ENCODE data around the gene NANP. TPM values are rescaled to one million over a fixed set of nuclear protein-coding genes. Genes with fewer than 3 reads are reported as not detected.

The NANP gene
- total RNA-seq, 1 experiment from 2014 or later = 7.3 TPM

DNA sequence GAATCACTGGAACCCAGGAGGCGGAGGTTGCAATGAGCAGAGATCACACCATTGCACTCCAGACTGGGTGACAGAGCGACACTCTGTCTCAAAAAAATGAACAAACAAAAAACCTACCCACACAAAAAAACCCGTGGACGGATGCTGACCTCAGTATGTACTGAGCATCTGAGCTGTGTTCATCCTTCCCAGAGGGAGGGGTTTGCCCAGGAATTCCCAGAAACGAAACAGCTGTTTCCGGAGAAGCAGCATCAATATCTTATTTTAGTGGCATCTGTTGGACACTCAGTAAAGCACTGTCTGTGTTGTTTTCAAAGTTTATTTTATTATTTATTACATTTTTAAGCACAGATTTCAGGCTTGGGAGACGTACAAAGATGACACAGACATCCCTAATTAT lies 18.7 kb downstream of the NANP start (continued):
- TF ChIP-seq FOSL1 (IDR thresholded peaks at IDR 0.05; ENCODE audit: low read depth) (no peak), EGR1 (IDR thresholded peaks at IDR 0.05; ENCODE audit: low read depth) (no peak), POLR2AphosphoS5 (IDR thresholded peaks at IDR 0.05; ENCODE audit: low read depth, low read length) (no peak), RAD21 (IDR thresholded peaks at IDR 0.05; ENCODE audit: low read depth) (no peak), ZFX (IDR thresholded peaks at IDR 0.05) (no peak)
- TF ChIP-seq, protein P1, sequence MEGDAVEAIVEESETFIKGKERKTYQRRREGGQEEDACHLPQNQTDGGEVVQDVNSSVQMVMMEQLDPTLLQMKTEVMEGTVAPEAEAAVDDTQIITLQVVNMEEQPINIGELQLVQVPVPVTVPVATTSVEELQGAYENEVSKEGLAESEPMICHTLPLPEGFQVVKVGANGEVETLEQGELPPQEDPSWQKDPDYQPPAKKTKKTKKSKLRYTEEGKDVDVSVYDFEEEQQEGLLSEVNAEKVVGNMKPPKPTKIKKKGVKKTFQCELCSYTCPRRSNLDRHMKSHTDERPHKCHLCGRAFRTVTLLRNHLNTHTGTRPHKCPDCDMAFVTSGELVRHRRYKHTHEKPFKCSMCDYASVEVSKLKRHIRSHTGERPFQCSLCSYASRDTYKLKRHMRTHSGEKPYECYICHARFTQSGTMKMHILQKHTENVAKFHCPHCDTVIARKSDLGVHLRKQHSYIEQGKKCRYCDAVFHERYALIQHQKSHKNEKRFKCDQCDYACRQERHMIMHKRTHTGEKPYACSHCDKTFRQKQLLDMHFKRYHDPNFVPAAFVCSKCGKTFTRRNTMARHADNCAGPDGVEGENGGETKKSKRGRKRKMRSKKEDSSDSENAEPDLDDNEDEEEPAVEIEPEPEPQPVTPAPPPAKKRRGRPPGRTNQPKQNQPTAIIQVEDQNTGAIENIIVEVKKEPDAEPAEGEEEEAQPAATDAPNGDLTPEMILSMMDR (IDR thresholded peaks at IDR 0.05 in 2 of 3, conservative IDR thresholded peaks at IDR 0.05 in 1 of 3; ENCODE audit: borderline replicate concordance in 1 of 3, insufficient read depth in 1 of 3, low read depth in 2 of 3, low read length in 2 of 3) = no peak

DNA sequence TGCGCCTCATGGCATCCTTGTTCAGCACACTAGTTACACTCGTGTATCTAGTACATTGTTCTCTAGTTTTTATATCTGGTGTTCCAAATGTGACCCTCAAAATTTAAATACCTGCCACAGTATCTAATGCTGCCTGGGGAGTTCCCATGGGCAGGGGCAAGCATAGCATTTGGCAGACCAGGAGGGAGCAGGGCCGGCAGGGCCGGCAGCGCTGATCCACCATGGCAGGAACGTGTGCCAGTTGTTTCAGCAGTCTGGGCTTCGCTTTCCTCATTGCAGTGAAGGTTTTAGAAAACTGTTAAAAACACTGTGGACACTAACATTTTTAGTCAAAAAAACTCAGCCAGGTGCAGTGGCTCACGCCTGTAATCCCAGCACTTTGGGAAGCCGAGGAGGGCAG lies 19.2 kb downstream of the NANP start:
- no peak overlapping the region for H3K4me2 ChIP-seq (ENCODE audit: low read length)
- H3K27me3 ChIP-seq (ENCODE audit: insufficient read depth, low read length) = no peaks in the 10 kb centered on the region
- H3K36me3 ChIP-seq (ENCODE audit: control insufficient read depth in 1 of 2, insufficient read depth in 2 of 2, low read length in 2 of 2) = no peaks in the 10 kb centered on the region
- no peak overlapping the region for H2AFZ ChIP-seq (ENCODE audit: low read depth, low read length, poor library complexity, severe bottlenecking)
- H4K20me1 ChIP-seq (ENCODE audit: insufficient read depth) = no peaks in the 10 kb centered on the region
- DNase-seq (ENCODE audit: low read depth, low spot score) (no peak), ATAC-seq (no peak)
- ChIA-PET RAD21 (ENCODE audit: low non-redundant PET in 1 of 2, low total read pairs in 2 of 2, uncharacterized antibody in 2 of 2, unreplicated experiment in 2 of 2) (no interaction called here), CTCF (no interaction called here), POLR2A (no interaction called here)
- intact Hi-C loops (cut with micrococcal nuclease) = no loop called here
- H3K79me2 ChIP-seq (ENCODE audit: insufficient read depth, low read length) = no peaks in the 10 kb centered on the region
- H3K27ac ChIP-seq (ENCODE audit: low read depth, low read length) = no peak overlapping the region
- no peaks in the 10 kb centered on the region for H3K9me2 ChIP-seq (ENCODE audit: insufficient read depth)
- no peak overlapping the region for H3K4me3 ChIP-seq (replicated peaks in 1 of 2; ENCODE audit: low read depth in 1 of 2, low read length in 2 of 2)
- TF ChIP-seq ZFX (IDR thresholded peaks at IDR 0.05) = no peak
- no peak for TF ChIP-seq YY1 (IDR thresholded peaks at IDR 0.05; ENCODE audit: extremely low read depth, insufficient replicate concordance, low read depth, low read length)
- TF ChIP-seq CBX3 (IDR thresholded peaks at IDR 0.05; ENCODE audit: low read depth) = no peak
- TF ChIP-seq TCF7L2 (IDR thresholded peaks at IDR 0.05; ENCODE audit: borderline replicate concordance, extremely low read depth, insufficient read depth, insufficient read length) = no peak
- TF ChIP-seq, protein P2, sequence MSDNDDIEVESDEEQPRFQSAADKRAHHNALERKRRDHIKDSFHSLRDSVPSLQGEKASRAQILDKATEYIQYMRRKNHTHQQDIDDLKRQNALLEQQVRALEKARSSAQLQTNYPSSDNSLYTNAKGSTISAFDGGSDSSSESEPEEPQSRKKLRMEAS (IDR thresholded peaks at IDR 0.05) = no peak
- no peak for TF ChIP-seq POLR2A (IDR thresholded peaks at IDR 0.05; ENCODE audit: borderline replicate concordance, extremely low read depth, insufficient read depth, insufficient read length)
- no peak for TF ChIP-seq JUND (IDR thresholded peaks at IDR 0.05)
- TF ChIP-seq FOSL1 (IDR thresholded peaks at IDR 0.05; ENCODE audit: low read depth) = no peak
- TF ChIP-seq, protein P3, sequence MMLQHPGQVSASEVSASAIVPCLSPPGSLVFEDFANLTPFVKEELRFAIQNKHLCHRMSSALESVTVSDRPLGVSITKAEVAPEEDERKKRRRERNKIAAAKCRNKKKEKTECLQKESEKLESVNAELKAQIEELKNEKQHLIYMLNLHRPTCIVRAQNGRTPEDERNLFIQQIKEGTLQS (IDR thresholded peaks at IDR 0.05) = no peak
- TF ChIP-seq CEBPB (IDR thresholded peaks at IDR 0.05; ENCODE audit: low read depth) = no peak
- TF ChIP-seq RAD21 (IDR thresholded peaks at IDR 0.05; ENCODE audit: low read depth) = no peak
- TF ChIP-seq, protein P1 (IDR thresholded peaks at IDR 0.05 in 2 of 3, conservative IDR thresholded peaks at IDR 0.05 in 1 of 3; ENCODE audit: borderline replicate concordance in 1 of 3, insufficient read depth in 1 of 3, low read depth in 2 of 3, low read length in 2 of 3) = no peak
- no peak for TF ChIP-seq POLR2AphosphoS5 (IDR thresholded peaks at IDR 0.05; ENCODE audit: low read depth, low read length)
- no peak for TF ChIP-seq EZH2phosphoT487 (IDR thresholded peaks at IDR 0.05; ENCODE audit: borderline replicate concordance)
- TF ChIP-seq SP1 (IDR thresholded peaks at IDR 0.05; ENCODE audit: low read depth) = no peak
- TF ChIP-seq, protein P4, sequence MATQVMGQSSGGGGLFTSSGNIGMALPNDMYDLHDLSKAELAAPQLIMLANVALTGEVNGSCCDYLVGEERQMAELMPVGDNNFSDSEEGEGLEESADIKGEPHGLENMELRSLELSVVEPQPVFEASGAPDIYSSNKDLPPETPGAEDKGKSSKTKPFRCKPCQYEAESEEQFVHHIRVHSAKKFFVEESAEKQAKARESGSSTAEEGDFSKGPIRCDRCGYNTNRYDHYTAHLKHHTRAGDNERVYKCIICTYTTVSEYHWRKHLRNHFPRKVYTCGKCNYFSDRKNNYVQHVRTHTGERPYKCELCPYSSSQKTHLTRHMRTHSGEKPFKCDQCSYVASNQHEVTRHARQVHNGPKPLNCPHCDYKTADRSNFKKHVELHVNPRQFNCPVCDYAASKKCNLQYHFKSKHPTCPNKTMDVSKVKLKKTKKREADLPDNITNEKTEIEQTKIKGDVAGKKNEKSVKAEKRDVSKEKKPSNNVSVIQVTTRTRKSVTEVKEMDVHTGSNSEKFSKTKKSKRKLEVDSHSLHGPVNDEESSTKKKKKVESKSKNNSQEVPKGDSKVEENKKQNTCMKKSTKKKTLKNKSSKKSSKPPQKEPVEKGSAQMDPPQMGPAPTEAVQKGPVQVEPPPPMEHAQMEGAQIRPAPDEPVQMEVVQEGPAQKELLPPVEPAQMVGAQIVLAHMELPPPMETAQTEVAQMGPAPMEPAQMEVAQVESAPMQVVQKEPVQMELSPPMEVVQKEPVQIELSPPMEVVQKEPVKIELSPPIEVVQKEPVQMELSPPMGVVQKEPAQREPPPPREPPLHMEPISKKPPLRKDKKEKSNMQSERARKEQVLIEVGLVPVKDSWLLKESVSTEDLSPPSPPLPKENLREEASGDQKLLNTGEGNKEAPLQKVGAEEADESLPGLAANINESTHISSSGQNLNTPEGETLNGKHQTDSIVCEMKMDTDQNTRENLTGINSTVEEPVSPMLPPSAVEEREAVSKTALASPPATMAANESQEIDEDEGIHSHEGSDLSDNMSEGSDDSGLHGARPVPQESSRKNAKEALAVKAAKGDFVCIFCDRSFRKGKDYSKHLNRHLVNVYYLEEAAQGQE (IDR thresholded peaks at IDR 0.05; ENCODE audit: low read depth) = no peak
- TF ChIP-seq ELF1 (IDR thresholded peaks at IDR 0.05; ENCODE audit: borderline replicate concordance, low read depth) = no peak
- no peak overlapping the region for H3K9ac ChIP-seq (ENCODE audit: low read length)
- no peaks in the 10 kb centered on the region for H3K4me1 ChIP-seq (ENCODE audit: control insufficient read depth in 1 of 2, insufficient read depth in 2 of 2, low read length in 2 of 2)
- H3K9me3 ChIP-seq (ENCODE audit: control insufficient read depth in 1 of 2, insufficient read depth in 1 of 2, low read depth in 1 of 2, low read length in 2 of 2) = no peaks in the 10 kb centered on the region
- BruUV-seq (replicated peaks) = no TSS peak
